HEK293 (cell line): Measurements from ENCODE around the gene BCAN.

ENCODE experiments used
- CTCF ChIA-PET: fragments of 350-600 bp; formaldehyde crosslinking; extraction: SDS; loops from one replicate; lab custom pipeline; 2021; ENCODE audit warnings: antibody characterized with exemption; lab: Yijun Ruan, JAX
- POLR2A ChIA-PET: fragments of 300-600 bp; formaldehyde crosslinking; extraction: SDS; loops from one replicate; lab custom pipeline; 2020; ENCODE audit warnings: antibody characterized with exemption, inconsistent platforms; lab: Yijun Ruan, JAX
- H3K27ac ChIP-seq: fragments of 200-500 bp; sonication (Bioruptor generic); 2 replicates; pipeline ENCODE4 v1.5.1; 2014; ENCODE audit warnings: low read depth, low read length, control low read depth, inconsistent platforms; ENCODE audit errors: extremely low read depth
- H3K36me3 ChIP-seq, 2 experiments: fragments of 200-500 bp in 1 of 2; sonication (Bioruptor generic) in 1 of 2; 1 replicate in 1 of 2; 2 replicates in 1 of 2; pipeline ENCODE4 v1.5.1; 2014 to 2017; ENCODE audit warnings: inconsistent platforms in 2 of 2, low read length in 2 of 2; ENCODE audit not compliant: control insufficient read depth in 2 of 2, insufficient read depth in 1 of 2
- H3K4me1 ChIP-seq: fragments of 200-500 bp; sonication (Bioruptor generic); 2 replicates; pipeline ENCODE4 v1.5.1; 2014; ENCODE audit warnings: mild to moderate bottlenecking, low read length, inconsistent platforms; ENCODE audit not compliant: control insufficient read depth, insufficient read depth
- H3K4me3 ChIP-seq: 2 replicates; pipeline ENCODE4 v1.5.1; 2011; ENCODE audit warnings: low read depth, mild to moderate bottlenecking, control low read depth, low read length, moderate library complexity
- H3K9me3 ChIP-seq: fragments of 200-500 bp; sonication (Bioruptor generic); 2 replicates; pipeline ENCODE4 v1.5.1; 2014; ENCODE audit warnings: low read depth, low read length, inconsistent platforms; ENCODE audit not compliant: control insufficient read depth, insufficient read depth
- KLF1 ChIP-seq: fragments of 450-650 bp; formaldehyde crosslinking; IDR thresholded peaks from 2 replicates; pipeline ENCODE4 v1.5.1; 2016; ENCODE audit warnings: missing biosample characterization, missing genetic modification characterization
- KLF16 ChIP-seq: fragments of 450-650 bp; formaldehyde crosslinking; IDR thresholded peaks from 2 replicates; pipeline ENCODE4 v1.5.1; 2017; ENCODE audit warnings: missing biosample characterization, missing genetic modification characterization
- KLF9 ChIP-seq: fragments of 450-650 bp; formaldehyde crosslinking; IDR thresholded peaks from 2 replicates; pipeline ENCODE4 v1.5.1; 2016; ENCODE audit warnings: missing biosample characterization, missing genetic modification characterization, low read depth
- SCRT2 ChIP-seq: fragments of 450-650 bp; formaldehyde crosslinking; IDR thresholded peaks from 2 replicates; pipeline ENCODE4 v1.5.1; 2016; ENCODE audit warnings: missing biosample characterization, missing genetic modification characterization
- ZBTB7A ChIP-seq: fragments of 450-650 bp; formaldehyde crosslinking; IDR thresholded peaks from 2 replicates; pipeline ENCODE4 v1.5.1; 2016; ENCODE audit warnings: low read depth, missing biosample characterization, missing genetic modification characterization
- ZFP69B ChIP-seq: fragments of 450-650 bp; formaldehyde crosslinking; IDR thresholded peaks from 2 replicates; pipeline ENCODE4 v1.5.1; 2016; ENCODE audit warnings: missing biosample characterization, missing genetic modification characterization
- ZNF184 ChIP-seq: fragments of 450-650 bp; IDR thresholded peaks from 2 replicates; pipeline ENCODE4 v1.5.1; 2018; ENCODE audit warnings: missing biosample characterization, mild to moderate bottlenecking, missing genetic modification characterization
- ZNF266 ChIP-seq: fragments of 450-650 bp; formaldehyde crosslinking; IDR thresholded peaks from 2 replicates; pipeline ENCODE4 v1.5.1; 2016; ENCODE audit warnings: missing biosample characterization, missing genetic modification characterization, low read depth
- ZNF423 ChIP-seq: fragments of 450-650 bp; formaldehyde crosslinking; IDR thresholded peaks from 2 replicates; pipeline ENCODE4 v1.5.1; 2016; ENCODE audit warnings: missing biosample characterization, missing genetic modification characterization
- ZNF426 ChIP-seq: fragments of 450-650 bp; formaldehyde crosslinking; IDR thresholded peaks from 2 replicates; pipeline ENCODE4 v1.5.1; 2017; ENCODE audit warnings: missing biosample characterization, missing genetic modification characterization, mild to moderate bottlenecking, inconsistent platforms, moderate library complexity
- ZNF530 ChIP-seq: fragments of 450-650 bp; formaldehyde crosslinking; IDR thresholded peaks from 2 replicates; pipeline ENCODE4 v1.5.1; 2016; ENCODE audit warnings: low read depth, missing biosample characterization, missing genetic modification characterization
- ZNF544 ChIP-seq: fragments of 450-650 bp; formaldehyde crosslinking; IDR thresholded peaks from 2 replicates; pipeline ENCODE4 v1.5.0; 2017; ENCODE audit warnings: missing biosample characterization, missing genetic modification characterization
- ZNF549 ChIP-seq: fragments of 450-650 bp; IDR thresholded peaks from 2 replicates; pipeline ENCODE4 v1.5.1; 2018; ENCODE audit warnings: missing biosample characterization, missing genetic modification characterization, mild to moderate bottlenecking, inconsistent platforms, moderate library complexity
- ZNF701 ChIP-seq: fragments of 450-650 bp; formaldehyde crosslinking; IDR thresholded peaks from 2 replicates; pipeline ENCODE4 v1.5.1; 2016; ENCODE audit warnings: missing biosample characterization, missing genetic modification characterization
- TF ChIP-seq, protein P1 (sequence below): fragments of 450-650 bp; formaldehyde crosslinking; conservative IDR thresholded peaks from 2 replicates; pipeline ENCODE4 v1.5.1; 2016; ENCODE audit warnings: low read depth, missing biosample characterization, missing genetic modification characterization
- TF ChIP-seq, protein P2 (sequence below): fragments of 450-650 bp; formaldehyde crosslinking; IDR thresholded peaks from 2 replicates; pipeline ENCODE4 v1.5.1; 2016; ENCODE audit warnings: missing biosample characterization, missing genetic modification characterization

BCAN gene

DNA sequence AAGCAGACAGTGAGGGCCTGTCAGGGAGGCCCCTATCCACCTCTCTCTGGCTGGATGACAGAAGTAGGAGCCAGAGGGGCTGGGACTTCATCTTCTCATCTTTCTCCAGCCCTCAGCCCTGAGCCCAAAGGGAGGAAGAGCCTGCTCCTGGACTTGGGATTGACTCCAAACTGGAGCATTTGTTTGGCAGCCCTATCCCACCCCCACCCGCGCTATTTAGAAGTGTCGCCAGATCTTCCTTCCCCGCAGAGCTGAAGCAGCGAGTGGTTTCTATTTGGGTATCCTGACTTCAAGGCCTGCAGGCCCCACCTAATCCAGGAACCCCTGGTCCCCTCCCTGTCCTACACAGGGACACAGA lies 25.7 kb downstream of the BCAN start:
- H3K9me3 ChIP-seq = no peaks in the 10 kb centered on the region
- H3K27ac ChIP-seq = no peak overlapping the region
- CTCF ChIA-PET = interaction anchor here (0.7 to 15.2 kb wide), 4 partner anchors 8 to 58 kb away, joined by 3 to 564 read pairs (median 4); partner anchors contain the start of gene NES
- H3K36me3 ChIP-seq = peaks cover 0 to 2% of the 10 kb centered on the region in 2 experiments; a peak in 1 of 3 replicates
- POLR2A ChIA-PET = interaction anchor here (0.6 kb wide), 1 partner anchor 43 kb away, joined by 3 read pairs; no protein-coding TSS in a partner anchor
- no peak overlapping the region for H3K4me3 ChIP-seq
- 0 out of 2 replicates have a peak, but pooled peaks cover 5% of the 10 kb centered on the region for H3K4me1 ChIP-seq
- TF ChIP-seq KLF16 = no peak
- TF ChIP-seq, protein P1, sequence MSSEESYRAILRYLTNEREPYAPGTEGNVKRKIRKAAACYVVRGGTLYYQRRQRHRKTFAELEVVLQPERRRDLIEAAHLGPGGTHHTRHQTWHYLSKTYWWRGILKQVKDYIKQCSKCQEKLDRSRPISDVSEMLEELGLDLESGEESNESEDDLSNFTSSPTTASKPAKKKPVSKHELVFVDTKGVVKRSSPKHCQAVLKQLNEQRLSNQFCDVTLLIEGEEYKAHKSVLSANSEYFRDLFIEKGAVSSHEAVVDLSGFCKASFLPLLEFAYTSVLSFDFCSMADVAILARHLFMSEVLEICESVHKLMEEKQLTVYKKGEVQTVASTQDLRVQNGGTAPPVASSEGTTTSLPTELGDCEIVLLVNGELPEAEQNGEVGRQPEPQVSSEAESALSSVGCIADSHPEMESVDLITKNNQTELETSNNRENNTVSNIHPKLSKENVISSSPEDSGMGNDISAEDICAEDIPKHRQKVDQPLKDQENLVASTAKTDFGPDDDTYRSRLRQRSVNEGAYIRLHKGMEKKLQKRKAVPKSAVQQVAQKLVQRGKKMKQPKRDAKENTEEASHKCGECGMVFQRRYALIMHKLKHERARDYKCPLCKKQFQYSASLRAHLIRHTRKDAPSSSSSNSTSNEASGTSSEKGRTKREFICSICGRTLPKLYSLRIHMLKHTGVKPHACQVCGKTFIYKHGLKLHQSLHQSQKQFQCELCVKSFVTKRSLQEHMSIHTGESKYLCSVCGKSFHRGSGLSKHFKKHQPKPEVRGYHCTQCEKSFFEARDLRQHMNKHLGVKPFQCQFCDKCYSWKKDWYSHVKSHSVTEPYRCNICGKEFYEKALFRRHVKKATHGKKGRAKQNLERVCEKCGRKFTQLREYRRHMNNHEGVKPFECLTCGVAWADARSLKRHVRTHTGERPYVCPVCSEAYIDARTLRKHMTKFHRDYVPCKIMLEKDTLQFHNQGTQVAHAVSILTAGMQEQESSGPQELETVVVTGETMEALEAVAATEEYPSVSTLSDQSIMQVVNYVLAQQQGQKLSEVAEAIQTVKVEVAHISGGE (tag by site-specific recombination) = peak; percentile 35; the same call in 1 of the 2 replicates

DNA sequence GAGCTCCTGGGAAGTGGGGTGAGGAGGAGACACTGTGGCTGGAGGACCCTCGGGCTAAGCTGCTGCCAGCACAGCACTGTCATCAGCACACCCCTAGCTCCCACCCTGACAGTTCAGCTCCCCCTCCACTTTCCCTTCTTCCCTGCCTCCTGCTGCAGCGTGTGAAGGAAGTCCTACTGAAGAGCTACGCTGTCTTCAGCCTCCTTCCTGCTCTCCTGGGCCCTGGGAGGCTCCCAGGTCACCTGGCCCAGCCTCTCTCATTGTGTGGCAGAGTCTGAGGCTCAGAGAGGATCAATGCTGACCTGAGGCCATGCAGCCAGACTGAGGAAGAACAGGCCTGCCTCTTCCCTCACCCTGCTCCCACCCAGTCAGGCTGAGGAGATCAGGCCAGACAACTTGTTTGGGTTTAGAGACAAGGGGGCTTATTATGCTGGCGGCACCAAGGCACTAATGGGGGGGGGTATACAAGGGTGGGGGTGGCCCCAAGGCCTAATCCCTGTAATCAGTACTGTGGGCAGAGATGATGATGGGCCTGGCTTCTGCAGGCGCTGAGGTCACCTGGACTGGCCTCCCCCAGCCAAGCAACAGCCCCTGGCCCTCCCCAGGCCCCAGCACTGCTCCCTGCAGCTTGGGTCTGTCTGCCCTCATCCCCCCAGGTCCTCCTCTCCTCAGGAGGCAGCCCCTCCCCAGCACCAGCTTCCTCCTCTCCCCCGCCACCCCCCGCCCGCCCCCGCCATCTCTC lies 26.2 kb downstream of the BCAN start:
- Histone ChIP-seq H3K4me1 (0 out of 2 replicates have a peak, but pooled peaks cover 5% of the 10 kb centered on the region), H3K36me3 (peaks cover 0 to 7% of the 10 kb centered on the region in 2 experiments; a peak in 1 of 3 replicates), H3K9me3 (no peaks in the 10 kb centered on the region), H3K4me3 (no peak overlapping the region), H3K27ac (no peak overlapping the region; the same call in 1 of the 2 replicates)
- POLR2A ChIA-PET = interaction anchor here (0.6 kb wide), 1 partner anchor 44 kb away, joined by 3 read pairs; no protein-coding TSS in a partner anchor
- TF ChIP-seq ZNF544 (tag by site-specific recombination) (no peak), ZNF530 (no peak), ZFP69B (tag by site-specific recombination) (no peak), ZBTB7A (tag by site-specific recombination) (no peak), ZNF423 (tag by site-specific recombination) (no peak), KLF1 (tag by site-specific recombination) (no peak), ZNF701 (tag by site-specific recombination) (no peak), ZNF426 (tag by site-specific recombination) (no peak), SCRT2 (tag by site-specific recombination) (no peak), ZNF266 (no peak), ZNF549 (no peak)
- CTCF ChIA-PET = interaction anchor here (0.7 to 15.2 kb wide), 4 partner anchors 9 to 57 kb away, joined by 3 to 564 read pairs (median 4); partner anchors contain the start of gene NES

DNA sequence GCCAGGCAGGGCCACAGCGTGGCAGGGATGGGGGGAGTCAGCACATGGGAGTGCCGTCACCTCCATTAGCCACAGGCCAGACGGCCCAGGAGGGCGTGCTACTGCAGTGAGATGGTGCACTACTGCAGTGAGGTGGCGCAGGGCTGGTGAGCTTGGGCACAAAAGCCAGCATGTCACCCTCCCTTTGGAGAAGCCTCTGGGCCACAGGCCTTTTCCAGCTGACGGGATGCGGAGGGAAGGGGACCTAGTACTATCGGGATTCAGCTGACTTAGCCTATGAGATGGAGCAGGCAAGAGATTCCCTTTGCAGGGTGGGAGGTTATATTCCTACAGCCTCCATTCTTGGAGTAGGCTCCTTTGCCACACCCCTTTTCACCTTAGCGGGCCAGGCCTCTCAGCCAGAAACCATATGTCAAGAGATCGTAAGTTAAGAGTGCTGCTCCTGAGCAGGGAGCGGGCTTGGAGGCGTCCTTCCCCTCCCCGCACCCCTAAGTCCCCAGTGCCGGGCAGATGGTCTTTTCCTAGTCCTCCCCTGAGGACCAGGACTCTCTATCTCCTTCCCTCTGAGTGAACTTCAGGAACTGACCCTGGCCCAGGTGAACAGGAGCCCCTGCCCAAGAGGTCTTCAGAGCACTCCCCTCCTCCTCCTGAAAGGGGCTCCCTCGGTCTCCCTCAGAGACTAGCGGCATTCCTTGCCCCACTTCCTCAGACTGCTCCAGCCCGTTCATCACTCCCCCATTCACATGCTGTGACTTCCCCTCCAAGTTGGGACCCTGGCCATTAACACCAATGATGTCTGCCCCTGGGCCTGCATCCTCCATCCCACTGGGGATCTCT lies 27.1 kb downstream of the BCAN start:
- peaks cover 0 to 10% of the 10 kb centered on the region in 2 experiments; a peak in 1 of 3 replicates for H3K36me3 ChIP-seq
- H3K4me1 ChIP-seq = 0 out of 2 replicates have a peak, but pooled peaks cover 5% of the 10 kb centered on the region
- TF ChIP-seq, protein P2, sequence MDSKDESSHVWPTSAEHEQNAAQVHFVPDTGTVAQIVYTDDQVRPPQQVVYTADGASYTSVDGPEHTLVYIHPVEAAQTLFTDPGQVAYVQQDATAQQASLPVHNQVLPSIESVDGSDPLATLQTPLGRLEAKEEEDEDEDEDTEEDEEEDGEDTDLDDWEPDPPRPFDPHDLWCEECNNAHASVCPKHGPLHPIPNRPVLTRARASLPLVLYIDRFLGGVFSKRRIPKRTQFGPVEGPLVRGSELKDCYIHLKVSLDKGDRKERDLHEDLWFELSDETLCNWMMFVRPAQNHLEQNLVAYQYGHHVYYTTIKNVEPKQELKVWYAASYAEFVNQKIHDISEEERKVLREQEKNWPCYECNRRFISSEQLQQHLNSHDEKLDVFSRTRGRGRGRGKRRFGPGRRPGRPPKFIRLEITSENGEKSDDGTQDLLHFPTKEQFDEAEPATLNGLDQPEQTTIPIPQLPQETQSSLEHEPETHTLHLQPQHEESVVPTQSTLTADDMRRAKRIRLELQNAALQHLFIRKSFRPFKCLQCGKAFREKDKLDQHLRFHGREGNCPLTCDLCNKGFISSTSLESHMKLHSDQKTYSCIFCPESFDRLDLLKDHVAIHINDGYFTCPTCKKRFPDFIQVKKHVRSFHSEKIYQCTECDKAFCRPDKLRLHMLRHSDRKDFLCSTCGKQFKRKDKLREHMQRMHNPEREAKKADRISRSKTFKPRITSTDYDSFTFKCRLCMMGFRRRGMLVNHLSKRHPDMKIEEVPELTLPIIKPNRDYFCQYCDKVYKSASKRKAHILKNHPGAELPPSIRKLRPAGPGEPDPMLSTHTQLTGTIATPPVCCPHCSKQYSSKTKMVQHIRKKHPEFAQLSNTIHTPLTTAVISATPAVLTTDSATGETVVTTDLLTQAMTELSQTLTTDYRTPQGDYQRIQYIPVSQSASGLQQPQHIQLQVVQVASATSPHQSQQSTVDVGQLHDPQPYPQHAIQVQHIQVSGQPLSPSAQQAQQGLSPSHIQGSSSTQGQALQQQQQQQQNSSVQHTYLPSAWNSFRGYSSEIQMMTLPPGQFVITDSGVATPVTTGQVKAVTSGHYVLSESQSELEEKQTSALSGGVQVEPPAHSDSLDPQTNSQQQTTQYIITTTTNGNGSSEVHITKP (tag by site-specific recombination) = peak; percentile 89
- TF ChIP-seq KLF9 (tag by site-specific recombination) (0 out of 2 replicates have a peak, but pooled peaks have one; percentile 35), ZNF184 (tag by site-specific recombination) (no peak)
- H3K4me3 ChIP-seq = no peak overlapping the region
- H3K27ac ChIP-seq = no peak overlapping the region
- CTCF ChIA-PET = interaction anchor here (1.5 to 15.2 kb wide), 3 partner anchors 9 to 41 kb away, joined by 4 to 564 read pairs (median 5); partner anchors contain the start of gene NES
- POLR2A ChIA-PET = interaction anchor here (1.2 kb wide), 1 partner anchor 8 kb away, joined by 4 read pairs; no protein-coding TSS in a partner anchor
- H3K9me3 ChIP-seq = no peaks in the 10 kb centered on the region
